Inflammatory macrophage treated with lipopolysaccharide for 4 hours (primary cell): ENCODE results near the gene TOR1AIP2.
A peak's percentile ranks its signal among the peaks of the same experiment; 100 is the strongest.
"Not testable (repeated sequence)": the region's sequence is repeated elsewhere in the genome, so short reads cannot be mapped to it uniquely, and the experiment has no call there.

Source experiments
- DNase-seq: peaks from one replicate; pipeline ENCODE4 v3.0.0-alpha.2; 2020

Gene TOR1AIP2

DNA sequence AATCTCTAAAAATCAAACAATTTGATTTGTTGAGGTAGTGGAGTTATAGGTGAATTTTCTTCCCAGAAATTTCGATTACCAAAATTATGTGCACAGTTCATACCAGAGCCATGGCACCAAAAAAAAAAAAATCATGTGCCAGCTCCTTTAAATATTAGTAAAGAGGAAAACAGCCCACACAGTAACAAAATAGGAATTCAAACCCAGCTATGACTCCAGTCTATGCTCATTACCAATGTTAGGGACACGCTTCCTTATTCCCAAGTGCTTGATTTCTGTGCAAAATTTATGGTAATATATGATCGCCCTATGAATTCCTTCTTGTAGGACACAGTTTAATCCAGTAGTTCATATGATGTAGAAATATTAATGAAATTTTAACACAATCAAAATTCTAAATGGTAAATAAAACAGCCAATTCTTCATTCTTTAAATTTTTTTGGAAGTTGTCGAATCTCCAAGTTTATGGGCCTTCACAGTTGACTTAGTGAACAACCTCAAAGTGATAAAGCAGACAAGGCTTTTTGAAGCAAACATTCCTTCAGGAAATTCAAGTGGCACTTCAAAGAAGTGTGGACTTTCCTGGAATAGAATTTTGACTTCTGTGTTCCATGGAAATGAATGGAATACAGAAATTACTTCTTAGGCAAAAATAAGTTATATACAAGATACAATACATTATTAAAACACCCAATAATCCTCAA, 1.9 kb downstream of the TOR1AIP2 start:
- peak; percentile 36 for DNase-seq

DNA sequence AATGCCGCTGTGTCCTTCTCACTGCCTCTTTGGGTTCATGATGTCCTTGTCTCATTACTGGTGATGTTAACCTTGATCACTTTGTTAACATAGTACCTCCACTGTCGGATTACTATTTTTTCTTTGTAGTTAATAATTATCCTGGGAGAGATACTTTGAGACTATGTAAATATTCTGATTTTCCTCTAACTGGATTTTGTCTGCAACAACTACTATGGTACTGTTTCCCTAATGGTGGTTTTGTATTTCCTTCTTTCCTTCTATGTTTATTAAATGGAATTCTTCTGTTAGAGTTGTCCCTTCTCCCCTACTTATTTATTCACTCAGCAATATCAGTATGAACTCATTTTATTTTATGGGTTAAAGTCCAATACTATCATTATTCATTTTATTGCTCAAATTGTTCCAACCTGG, 4.2 kb downstream of the TOR1AIP2 start:
- no peak for DNase-seq

- DNase-seq = no peak
These were observed 5.0 kb downstream of the TOR1AIP2 start for GRCh38 chr1:179872558-179872957.

DNA sequence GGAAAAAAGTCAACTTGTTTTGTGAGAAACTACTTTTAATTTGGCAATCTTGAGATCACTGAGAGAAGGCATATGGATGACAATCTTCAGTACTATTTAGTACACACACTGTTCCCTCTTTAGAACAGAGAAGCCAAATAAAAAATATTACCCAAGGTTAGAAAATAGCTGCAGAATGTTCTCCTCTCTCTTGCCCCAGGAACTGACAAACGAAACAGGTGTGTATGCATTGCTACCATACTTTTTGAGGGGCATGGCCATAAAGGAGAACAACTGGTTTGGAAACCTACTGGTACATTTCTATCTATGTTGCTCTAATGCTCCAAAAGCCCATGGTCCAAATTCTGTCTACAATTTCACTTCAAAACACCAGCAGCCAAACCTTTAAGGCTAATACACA, 5.7 kb downstream of the TOR1AIP2 start:
- DNase-seq = no peak

GRCh38 chr1:179870870-179871269, 6.7 kb downstream of the TOR1AIP2 start:
- DNase-seq = no peak

DNA sequence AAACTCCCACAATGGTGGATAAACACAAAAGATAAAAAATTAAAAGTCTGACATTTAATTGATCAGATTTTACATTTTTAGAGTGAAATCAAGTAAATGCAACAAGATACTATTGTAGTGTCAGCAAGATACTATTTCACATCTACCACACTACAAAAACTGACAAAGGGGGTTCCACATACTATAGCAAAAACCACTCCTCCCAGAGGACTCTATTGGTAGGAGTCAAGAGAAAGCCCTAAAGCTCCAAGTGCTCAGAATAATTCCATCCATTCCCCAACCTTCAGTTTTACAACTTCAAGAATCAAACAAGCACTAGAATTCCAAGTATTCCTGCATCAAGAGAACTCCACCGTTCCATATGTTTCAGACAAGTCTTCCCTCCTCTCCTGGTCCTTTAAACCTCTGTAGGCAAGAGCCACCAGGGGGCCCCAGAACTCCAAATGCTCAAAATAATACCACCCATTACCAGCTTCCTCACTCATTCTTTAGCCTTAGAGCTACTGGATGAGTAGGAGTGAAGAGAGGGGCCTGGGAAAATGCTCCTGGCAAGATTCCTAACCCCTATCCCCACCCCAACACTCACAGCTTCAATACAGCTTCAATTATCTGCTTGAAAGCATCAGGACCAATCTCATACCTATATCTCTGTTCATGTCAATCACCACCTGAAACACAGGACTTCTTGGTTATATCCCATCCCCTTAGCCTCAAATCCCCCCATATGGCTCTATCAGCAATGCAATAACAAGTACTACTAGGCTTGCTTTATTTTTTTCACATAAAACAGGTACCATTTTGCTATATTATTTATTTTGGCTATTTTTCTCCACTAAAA, 9.9 kb downstream of the TOR1AIP2 start:
- DNase-seq = peak; percentile 57

GRCh38 chr1:179866616-179867015, 11.0 kb downstream of the TOR1AIP2 start:
- DNase-seq = no peak

DNA sequence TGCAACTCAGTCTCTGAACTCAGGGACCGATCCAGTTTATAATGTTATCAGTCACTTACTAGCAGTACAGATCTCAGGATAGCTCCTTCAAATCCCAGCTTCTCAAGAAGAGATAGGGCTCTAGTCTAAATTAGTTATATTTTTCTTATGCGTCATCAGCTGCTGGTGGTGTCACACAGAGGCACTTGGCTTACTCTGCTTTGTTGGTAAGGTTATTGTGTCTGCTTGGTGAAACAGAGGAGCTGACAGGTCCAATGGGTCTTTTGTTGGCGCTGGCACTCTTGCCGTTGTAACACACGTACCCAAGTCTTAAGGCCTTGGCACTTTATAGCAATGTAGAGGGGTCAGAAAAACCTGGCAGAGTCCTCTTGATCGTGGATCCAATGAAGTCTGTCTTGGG, 12.2 kb downstream of the TOR1AIP2 start:
- DNase-seq = no peak

DNA sequence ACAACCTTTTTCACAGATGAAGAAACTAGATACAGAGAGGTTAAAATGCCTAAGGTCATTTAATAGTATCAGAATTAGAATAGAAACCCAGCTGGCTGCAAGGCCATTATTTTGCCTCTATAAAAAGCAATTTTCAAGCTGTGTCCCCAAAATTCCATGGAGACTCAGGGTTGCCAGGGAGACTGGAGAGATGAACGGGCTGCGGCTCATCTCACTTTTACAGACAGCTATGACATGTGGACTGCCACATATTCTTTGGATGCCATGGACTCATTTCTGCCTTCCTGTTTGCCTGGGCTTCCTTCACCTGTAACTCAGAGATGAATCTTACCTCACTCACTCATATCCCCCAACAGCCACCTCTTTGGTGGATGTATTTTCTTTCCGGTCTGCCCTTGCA, 17.0 kb downstream of the TOR1AIP2 start:
- DNase-seq = no peak

DNA sequence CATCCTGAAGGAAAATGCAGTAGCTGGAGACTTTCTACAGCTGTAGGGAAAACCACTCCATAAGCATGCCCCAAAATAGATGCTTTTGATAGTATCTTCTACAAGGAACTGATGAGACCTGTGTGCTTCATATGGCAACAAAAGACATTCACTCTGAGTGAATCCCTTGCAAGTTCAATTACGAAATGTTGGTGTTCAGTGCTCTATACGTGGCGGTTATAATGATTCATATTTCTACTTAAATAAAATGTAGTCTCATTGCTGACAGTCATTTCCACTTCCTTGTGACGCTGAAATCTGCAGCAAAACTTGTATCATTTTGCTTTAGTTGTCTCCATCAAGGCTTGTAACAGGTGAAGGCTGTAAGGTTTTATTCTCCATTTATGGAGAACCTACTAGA, 20.6 kb downstream of the TOR1AIP2 start:
- DNase-seq = peak; percentile 61

DNA sequence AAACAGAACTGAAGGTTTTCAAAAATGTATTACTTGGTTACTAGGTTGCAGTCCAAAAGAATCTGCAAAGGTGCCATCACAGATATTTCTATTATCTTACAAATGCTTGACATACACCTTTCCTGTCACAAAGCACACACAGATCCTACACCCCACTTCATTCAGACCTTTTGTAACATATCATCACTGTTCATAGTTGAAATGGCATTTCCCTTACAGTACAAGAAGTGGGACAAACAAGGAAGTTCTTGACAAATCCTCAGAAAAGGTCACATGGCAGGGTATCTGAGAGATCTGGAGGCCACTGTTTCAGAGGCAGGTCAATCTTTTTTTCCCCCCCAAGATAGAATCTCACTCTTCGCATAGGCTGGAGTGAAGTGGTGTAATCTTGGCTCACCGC, 21.3 kb downstream of the TOR1AIP2 start:
- peak; percentile 23 for DNase-seq

GRCh38 chr1:179855831-179856230, 21.8 kb downstream of the TOR1AIP2 start:
- not testable (repeated sequence) for DNase-seq

- no peak for DNase-seq
These were observed 24.5 kb downstream of the TOR1AIP2 start for GRCh38 chr1:179853102-179853501.

DNA sequence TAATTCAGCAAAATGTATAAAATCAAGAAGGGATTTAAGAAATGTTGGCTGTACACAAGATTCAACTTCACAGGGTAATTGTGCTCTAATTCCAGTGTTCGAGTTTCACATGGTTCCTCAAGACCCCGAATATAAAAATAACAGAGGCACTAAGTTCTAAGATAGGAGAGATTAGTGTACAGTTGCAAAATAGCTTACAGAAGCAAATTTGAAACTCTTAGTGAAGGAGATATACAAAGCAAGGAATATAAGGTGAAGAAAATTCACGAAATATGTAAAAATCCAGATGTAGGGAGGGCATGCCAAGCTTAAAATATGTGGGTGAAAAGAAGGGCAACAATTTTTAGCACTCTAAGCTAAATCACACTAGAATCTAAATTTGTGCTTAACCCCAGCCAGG, 29.4 kb downstream of the TOR1AIP2 start:
- no peak for DNase-seq

DNA sequence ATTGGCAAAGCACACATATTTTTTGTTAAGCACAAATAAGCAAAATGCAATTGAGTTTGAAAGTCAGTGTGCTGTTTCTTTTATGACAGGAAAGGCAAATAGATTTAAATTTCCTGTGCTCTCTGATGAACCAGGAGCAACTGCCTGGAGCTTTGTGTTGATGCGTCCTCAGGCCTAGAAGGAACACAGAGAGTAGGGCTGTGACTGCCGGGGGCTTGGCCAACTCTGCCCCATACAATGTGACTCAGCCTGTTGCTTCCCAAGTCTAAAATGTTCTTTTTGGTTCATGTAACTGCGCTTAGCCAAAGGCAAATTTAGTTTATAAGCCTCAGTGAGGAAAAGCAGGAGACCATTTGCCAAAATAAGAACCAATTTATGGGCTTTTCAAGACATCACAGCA, 37.5 kb downstream of the TOR1AIP2 start:
- DNase-seq = no peak

GRCh38 chr1:179836686-179837445, 40.7 kb downstream of the TOR1AIP2 start:
- DNase-seq = not testable (repeated sequence)

GRCh38 chr1:179831852-179832699, 45.5 kb downstream of the TOR1AIP2 start:
- DNase-seq = no peak

GRCh38 chr1:179831225-179831624, 46.4 kb downstream of the TOR1AIP2 start:
- no peak for DNase-seq

GRCh38 chr1:179828554-179829110, 49.0 kb downstream of the TOR1AIP2 start:
- DNase-seq = no peak

DNA sequence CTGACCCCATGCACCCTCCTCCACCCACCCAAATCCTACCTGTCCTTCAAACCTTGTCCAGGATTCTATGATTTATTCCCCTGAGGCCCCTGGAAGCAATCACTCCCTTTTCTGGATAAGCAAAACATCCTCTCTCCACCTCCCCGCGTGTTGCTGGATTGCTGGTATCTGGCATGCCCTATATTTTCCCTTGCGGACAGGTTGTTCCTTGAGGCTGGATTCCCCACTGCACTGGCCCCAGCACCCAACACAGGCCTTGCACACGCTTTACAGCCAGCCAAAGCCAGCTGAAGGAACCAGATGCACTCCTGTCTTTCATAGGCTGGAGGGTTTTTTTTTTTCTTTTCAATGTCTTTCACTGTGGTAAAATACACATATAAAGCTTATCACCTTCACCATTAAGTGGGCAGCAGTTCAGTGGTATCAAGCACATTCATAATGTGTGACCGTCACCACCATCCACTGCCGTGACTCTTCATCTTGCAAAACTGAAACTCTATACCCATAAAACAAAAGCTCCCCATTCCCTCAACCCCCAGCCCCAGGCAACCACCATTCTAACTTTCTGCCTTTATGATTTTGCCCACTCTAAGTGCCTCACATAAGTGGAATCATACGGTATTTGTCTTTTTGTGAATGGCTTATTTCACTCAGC, 50.9 kb downstream of the TOR1AIP2 start:
- no peak for DNase-seq

- DNase-seq = no peak
These were observed 51.7 kb downstream of the TOR1AIP2 start for GRCh38 chr1:179825798-179826460.
